ENCODE results near the gene SEC31B.

SEC31B gene

DNA sequence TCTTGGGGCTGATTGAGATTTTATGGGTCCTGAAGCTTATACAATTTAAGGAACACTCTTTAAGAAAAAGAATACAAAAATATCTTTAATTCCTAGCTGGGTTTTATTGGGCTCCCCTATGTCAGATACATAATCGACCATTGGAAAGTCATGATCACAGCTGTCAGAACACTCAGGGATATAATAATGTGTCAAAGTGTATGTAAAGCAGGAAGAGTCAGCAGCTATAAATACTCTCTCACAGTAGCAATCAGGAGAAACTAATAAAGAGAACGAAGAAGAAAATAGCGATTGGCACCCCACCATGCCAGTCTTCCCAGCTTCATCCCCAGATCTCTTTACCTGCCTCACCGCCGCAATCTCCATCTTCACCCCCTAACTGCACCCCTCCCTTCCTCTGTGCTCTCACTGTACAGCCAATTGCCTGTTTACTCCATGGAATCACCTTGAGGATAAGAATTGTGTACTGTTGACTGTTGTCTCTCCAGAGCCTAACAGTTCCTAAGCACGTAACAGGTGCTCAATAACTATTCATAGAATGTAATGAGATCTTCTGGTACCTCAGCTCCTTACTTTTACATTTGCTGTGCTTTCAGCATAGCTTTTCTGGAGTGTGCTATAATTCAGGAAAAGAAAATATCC is 80.9 kb downstream of the SEC31B start:
- no peak for DNase-seq

Measured in effector CD4-positive, alpha-beta T cell (primary cell).